ENCODE data around the gene MED20.

DNA sequence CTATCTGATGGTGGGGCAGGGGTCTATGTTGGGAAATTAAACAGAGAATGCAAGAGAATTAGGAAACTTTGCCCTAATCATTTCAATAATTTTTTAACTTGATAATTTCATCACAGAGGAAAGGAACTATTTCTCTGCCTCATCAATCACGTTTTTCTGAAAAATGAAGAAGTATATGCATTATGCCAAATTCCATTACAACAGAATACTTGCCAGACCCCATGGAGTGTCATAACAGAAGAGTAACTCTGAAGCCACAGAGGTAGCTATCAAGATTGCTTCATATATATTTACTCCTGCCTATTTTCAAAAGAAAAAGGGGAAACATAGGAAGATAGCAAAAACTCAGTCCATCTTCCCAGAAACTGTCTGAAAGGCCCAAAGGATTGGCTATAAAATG, 20.1 kb downstream of the MED20 start:
- TF ChIP-seq POLR2A (IDR thresholded peaks at IDR 0.05): no peak
- TF ChIP-seq, protein P1, sequence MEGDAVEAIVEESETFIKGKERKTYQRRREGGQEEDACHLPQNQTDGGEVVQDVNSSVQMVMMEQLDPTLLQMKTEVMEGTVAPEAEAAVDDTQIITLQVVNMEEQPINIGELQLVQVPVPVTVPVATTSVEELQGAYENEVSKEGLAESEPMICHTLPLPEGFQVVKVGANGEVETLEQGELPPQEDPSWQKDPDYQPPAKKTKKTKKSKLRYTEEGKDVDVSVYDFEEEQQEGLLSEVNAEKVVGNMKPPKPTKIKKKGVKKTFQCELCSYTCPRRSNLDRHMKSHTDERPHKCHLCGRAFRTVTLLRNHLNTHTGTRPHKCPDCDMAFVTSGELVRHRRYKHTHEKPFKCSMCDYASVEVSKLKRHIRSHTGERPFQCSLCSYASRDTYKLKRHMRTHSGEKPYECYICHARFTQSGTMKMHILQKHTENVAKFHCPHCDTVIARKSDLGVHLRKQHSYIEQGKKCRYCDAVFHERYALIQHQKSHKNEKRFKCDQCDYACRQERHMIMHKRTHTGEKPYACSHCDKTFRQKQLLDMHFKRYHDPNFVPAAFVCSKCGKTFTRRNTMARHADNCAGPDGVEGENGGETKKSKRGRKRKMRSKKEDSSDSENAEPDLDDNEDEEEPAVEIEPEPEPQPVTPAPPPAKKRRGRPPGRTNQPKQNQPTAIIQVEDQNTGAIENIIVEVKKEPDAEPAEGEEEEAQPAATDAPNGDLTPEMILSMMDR (IDR thresholded peaks at IDR 0.05): no peak
- no peak for TF ChIP-seq EP300 (IDR thresholded peaks at IDR 0.05)
